ENCODE results near the gene CNTNAP2.

- no peak for TF ChIP-seq POLR2A (IDR thresholded peaks at IDR 0.05)
- no peak for TF ChIP-seq CTCF (IDR thresholded peaks at IDR 0.05)
These were observed 1523.2 kb downstream of the CNTNAP2 start for GRCh38 chr7:147639751-147640150.

Measured in testis (tissue), 2 donors.